ENCODE data around the gene BMX. TPM values are rescaled to one million over a fixed set of nuclear protein-coding genes. Genes with fewer than 3 reads are reported as not detected.

Gene BMX
- total RNA-seq, 1 donor from 2014 or later, result 3.0 TPM

DNA sequence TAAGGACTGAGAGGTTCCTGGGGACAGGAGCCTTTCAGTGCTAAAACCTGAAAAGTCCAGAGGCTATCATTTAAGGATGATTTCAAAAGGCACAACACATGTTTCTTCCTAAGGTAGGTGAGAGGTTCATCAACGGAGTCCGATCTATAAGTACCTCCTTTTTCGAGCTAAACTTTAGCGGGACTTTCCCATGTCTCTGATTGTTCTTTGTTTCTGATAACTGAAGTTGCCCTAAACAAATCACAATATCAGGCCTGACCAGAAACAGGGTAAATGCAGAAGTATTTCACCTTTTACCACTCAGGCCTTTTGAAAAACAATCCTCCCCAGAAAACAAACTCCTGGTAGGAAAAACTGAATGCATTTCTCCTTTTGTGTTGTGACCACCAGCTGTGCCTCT is 25.1 kb upstream of the BMX start:
- intact Hi-C loops (cut with DNase I), result no loop called here
- no peaks in the 10 kb centered on the region for H3K36me3 ChIP-seq
- H3K27ac ChIP-seq, result no peak overlapping the region

DNA sequence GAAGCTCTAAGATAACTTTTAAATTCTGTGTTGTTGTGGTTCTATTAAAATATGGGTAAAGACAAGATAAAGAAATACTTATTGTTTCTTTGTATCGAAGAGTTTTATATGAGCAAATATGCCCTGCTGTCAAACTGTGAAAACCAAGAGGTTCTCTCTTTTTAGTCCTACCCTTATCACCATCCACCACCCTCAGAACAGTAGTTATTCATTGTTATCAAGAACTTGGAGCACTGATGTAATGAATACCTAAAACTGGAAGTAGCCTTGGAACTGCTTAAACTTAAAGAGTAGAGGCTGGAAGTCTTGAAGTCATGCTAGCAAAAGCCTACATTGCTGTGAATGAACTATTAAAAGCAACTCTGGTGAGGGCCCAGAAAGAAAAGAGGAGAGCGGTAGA is 16.7 kb upstream of the BMX start:
- Histone ChIP-seq H3K4me1 (no peaks in the 10 kb centered on the region), H3K27me3 (ENCODE audit: low read depth) (no peaks in the 10 kb centered on the region), H3K36me3 (no peaks in the 10 kb centered on the region), H3K4me3 (no peak overlapping the region), H3K27ac (no peak overlapping the region), H3K9me3 (no peaks in the 10 kb centered on the region)
- no peak for DNase-seq
- no peak for ATAC-seq
- TF ChIP-seq, protein P1, sequence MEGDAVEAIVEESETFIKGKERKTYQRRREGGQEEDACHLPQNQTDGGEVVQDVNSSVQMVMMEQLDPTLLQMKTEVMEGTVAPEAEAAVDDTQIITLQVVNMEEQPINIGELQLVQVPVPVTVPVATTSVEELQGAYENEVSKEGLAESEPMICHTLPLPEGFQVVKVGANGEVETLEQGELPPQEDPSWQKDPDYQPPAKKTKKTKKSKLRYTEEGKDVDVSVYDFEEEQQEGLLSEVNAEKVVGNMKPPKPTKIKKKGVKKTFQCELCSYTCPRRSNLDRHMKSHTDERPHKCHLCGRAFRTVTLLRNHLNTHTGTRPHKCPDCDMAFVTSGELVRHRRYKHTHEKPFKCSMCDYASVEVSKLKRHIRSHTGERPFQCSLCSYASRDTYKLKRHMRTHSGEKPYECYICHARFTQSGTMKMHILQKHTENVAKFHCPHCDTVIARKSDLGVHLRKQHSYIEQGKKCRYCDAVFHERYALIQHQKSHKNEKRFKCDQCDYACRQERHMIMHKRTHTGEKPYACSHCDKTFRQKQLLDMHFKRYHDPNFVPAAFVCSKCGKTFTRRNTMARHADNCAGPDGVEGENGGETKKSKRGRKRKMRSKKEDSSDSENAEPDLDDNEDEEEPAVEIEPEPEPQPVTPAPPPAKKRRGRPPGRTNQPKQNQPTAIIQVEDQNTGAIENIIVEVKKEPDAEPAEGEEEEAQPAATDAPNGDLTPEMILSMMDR (IDR thresholded peaks at IDR 0.05), result no peak
- intact Hi-C loops (cut with DNase I), result no loop called here

More for the DNA sequence above, 25.1 kb upstream of the BMX start:
- no peaks in the 10 kb centered on the region for H3K4me1 ChIP-seq
- no peaks in the 10 kb centered on the region for H3K9me3 ChIP-seq
- no peaks in the 10 kb centered on the region for H3K27me3 ChIP-seq (ENCODE audit: low read depth)
- TF ChIP-seq, protein P1 (IDR thresholded peaks at IDR 0.05), result no peak
- no peak for ATAC-seq
- DNase-seq, result no peak
- H3K4me3 ChIP-seq, result no peak overlapping the region

DNA sequence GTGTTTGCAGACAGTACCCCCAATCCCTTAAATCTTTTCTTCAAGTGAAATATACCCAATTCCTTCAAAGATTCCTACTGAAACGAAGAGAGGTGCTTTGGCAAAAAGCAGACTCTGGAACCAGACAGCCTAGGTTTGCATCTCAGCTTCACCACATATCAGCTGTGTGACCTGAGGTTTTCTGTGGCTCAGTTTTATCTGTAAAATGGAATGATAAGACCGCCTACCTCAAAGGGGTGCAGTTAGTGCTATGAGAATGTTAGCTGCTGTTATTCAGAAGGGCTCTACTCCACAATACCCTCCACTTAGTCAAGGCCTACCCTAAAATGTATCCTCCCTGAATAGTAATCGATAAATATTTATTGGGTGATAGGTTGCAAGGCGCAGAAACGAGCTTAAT is 8.1 kb upstream of the BMX start:
- H3K27me3 ChIP-seq (ENCODE audit: low read depth), result no peaks in the 10 kb centered on the region
- H3K9me3 ChIP-seq, result no peaks in the 10 kb centered on the region
- H3K36me3 ChIP-seq, result no peaks in the 10 kb centered on the region
- H3K4me1 ChIP-seq, result peaks cover 5% of the 10 kb centered on the region
- TF ChIP-seq, protein P1 (IDR thresholded peaks at IDR 0.05), result no peak
- intact Hi-C loops (cut with DNase I), result loop anchor here (10.0 kb wide), 1 partner anchor 72 kb away; no protein-coding TSS in a partner anchor
- no peak for DNase-seq
- ATAC-seq, result no peak
- peak overlapping the region; percentile 58 for H3K27ac ChIP-seq
- H3K4me3 ChIP-seq, result peak overlapping the region; percentile 55

DNA sequence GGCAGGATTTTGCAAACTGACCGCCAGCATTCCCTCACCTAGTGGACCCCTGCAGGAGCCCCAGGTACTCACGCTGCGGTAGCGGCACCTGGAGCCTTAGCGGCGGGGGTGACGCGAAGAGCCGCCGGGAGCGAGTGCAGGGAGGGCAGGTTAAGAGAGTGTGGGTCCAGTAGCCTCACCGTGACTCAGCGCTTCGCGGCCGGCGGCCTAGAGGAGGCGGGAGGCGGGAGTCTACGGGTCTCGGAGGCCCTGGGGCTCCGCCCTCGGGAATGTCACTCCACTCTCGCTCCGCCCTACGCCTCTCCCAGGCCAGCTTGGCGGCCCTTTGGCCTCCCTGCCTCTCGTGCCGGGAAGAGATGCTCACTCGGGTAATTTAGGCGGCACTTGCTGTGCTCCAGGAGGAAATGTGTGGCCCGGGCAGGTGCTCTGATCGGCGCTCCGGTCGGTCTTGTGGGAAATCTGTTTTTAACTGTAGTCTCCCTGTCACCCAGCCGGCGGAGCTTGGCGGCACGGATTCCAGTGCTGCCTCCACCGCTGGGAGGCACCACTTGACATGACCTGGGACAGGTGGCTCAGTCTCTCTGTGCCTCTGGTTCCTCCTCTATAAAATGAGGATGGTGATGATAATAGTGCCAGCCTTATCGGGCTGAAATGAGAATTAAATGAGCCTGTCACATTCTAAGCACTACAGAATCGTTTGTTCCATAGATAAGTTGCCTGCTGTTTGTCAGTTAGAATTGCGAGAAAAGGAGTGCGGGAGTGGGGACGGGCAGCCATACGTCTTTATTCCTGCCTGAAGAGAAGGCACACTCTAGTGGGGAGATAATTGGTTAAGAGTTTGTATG is 7.3 kb upstream of the BMX start, which contains the start of gene PIR:
PIR (minus strand) TSS at position 216 of the 845 bp plus-strand sequence. CDS start 2,076 bp downstream, outside the sequence.
- Histone ChIP-seq H3K27ac (peak within 1 kb of the TSS; percentile 58), H3K27me3 (ENCODE audit: low read depth) (no peaks in the 10 kb centered on the region), H3K4me1 (peaks cover 5% of the 10 kb centered on the region), H3K36me3 (no peaks in the 10 kb centered on the region), H3K4me3 (peak within 1 kb of the TSS; percentile 55), H3K9me3 (no peaks in the 10 kb centered on the region)
- TF ChIP-seq, protein P1 (IDR thresholded peaks at IDR 0.05), result peak; percentile 30
- peak; percentile 99 to 100 for ATAC-seq
- DNase-seq, result peak; percentile 91
- intact Hi-C loops (cut with DNase I), result loop anchor here (10.0 kb wide), 1 partner anchor 71 kb away; no protein-coding TSS in a partner anchor

DNA sequence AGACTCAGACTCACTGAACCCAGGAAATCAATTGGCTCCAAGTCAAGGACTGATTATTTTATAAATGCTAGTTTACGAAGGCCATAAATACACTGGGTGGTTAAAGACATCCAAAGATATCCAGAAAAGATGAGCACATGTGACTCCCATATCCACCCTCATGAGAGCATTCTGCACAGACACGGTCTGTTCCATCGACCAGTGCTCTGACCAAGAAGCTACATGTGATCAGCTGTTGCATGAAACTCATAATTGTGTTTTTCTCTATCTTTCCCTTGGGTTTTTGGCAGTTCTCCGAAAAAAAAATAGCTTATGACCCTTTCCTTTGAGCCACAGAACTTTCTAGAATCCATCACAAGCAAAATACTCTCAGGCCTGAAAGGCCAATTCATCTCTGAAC is 4.8 kb upstream of the BMX start:
- TF ChIP-seq, protein P1 (IDR thresholded peaks at IDR 0.05), result no peak
- intact Hi-C loops (cut with DNase I), result loop anchor here (10.0 kb wide), 1 partner anchor 69 kb away; no protein-coding TSS in a partner anchor
- H3K4me1 ChIP-seq, result peaks cover 5% of the 10 kb centered on the region
- no peaks in the 10 kb centered on the region for H3K9me3 ChIP-seq
- no peak overlapping the region for H3K4me3 ChIP-seq
- no peak overlapping the region for H3K27ac ChIP-seq
- H3K27me3 ChIP-seq (ENCODE audit: low read depth), result no peaks in the 10 kb centered on the region
- no peaks in the 10 kb centered on the region for H3K36me3 ChIP-seq
- ATAC-seq (no peak), DNase-seq (no peak)
